IPS-20b (cell line): ENCODE data around the gene CES3.
"Not testable (repeated sequence)": the region's sequence is repeated elsewhere in the genome, so short reads cannot be mapped to it uniquely, and the experiment has no call there.

Source experiments
- H3K27ac ChIP-seq: one replicate; pipeline ENCODE4 v1.5.1; 2013; ENCODE audit warnings: low read length
- H3K27me3 ChIP-seq: 2 replicates; pipeline ENCODE4 v1.6.1; 2013; ENCODE audit warnings: mild to moderate bottlenecking, low read length, inconsistent platforms; ENCODE audit not compliant: insufficient read depth
- H3K36me3 ChIP-seq: 2 replicates; pipeline ENCODE4 v1.6.1; 2013; ENCODE audit warnings: low read depth, mild to moderate bottlenecking, inconsistent platforms, low read length, moderate library complexity; ENCODE audit not compliant: insufficient read depth
- H3K4me1 ChIP-seq: 2 replicates; pipeline ENCODE4 v1.6.1; 2013; ENCODE audit warnings: mild to moderate bottlenecking, control low read depth, inconsistent platforms, low read length, moderate library complexity; ENCODE audit not compliant: insufficient read depth
- H3K4me3 ChIP-seq: 2 replicates; pipeline ENCODE4 v1.5.1; 2013; ENCODE audit warnings: mild to moderate bottlenecking, low read length, inconsistent platforms
- H3K9ac ChIP-seq: 2 replicates; pipeline ENCODE4 v1.6.1; 2013; ENCODE audit warnings: low read depth, mild to moderate bottlenecking, inconsistent platforms, low read length, moderate library complexity
- H3K9me3 ChIP-seq: 2 replicates; pipeline ENCODE4 v1.6.1; 2013; ENCODE audit warnings: mild to moderate bottlenecking, low read depth, low read length, inconsistent platforms; ENCODE audit not compliant: insufficient read depth

The CES3 gene

GRCh38 chr16:66977341-66978113 lies 16.5 kb downstream of the CES3 start:
- H3K27me3 ChIP-seq, result peaks cover 7% of the 10 kb centered on the region; the same call in 1 of the 2 replicates
- H3K4me1 ChIP-seq, result no peaks in the 10 kb centered on the region
- no peaks in the 10 kb centered on the region for H3K9me3 ChIP-seq
- no peak overlapping the region for H3K9ac ChIP-seq
- H3K27ac ChIP-seq, result no peak overlapping the region
- no peaks in the 10 kb centered on the region for H3K36me3 ChIP-seq
- H3K4me3 ChIP-seq, result no peak overlapping the region

GRCh38 chr16:66979011-66979717 lies 18.1 kb downstream of the CES3 start:
- no peak overlapping the region for H3K9ac ChIP-seq
- peaks cover 7% of the 10 kb centered on the region; the same call in 1 of the 2 replicates for H3K27me3 ChIP-seq
- H3K4me1 ChIP-seq, result no peaks in the 10 kb centered on the region
- H3K27ac ChIP-seq, result no peak overlapping the region
- no peaks in the 10 kb centered on the region for H3K36me3 ChIP-seq
- no peak overlapping the region for H3K4me3 ChIP-seq
- H3K9me3 ChIP-seq, result no peaks in the 10 kb centered on the region

- Histone ChIP-seq H3K9me3 (no peaks in the 10 kb centered on the region), H3K36me3 (no peaks in the 10 kb centered on the region)
Observed at GRCh38 chr16:66983033-66983432, 22.0 kb downstream of the CES3 start.

GRCh38 chr16:66984892-66985311 lies 23.8 kb downstream of the CES3 start:
- Histone ChIP-seq H3K27ac (no peak overlapping the region), H3K36me3 (no peaks in the 10 kb centered on the region), H3K9ac (no peak overlapping the region), H3K27me3 (no peaks in the 10 kb centered on the region), H3K4me1 (no peaks in the 10 kb centered on the region), H3K4me3 (no peak overlapping the region), H3K9me3 (no peaks in the 10 kb centered on the region)

More at GRCh38 chr16:66983033-66983432, 22.0 kb downstream of the CES3 start:
- Histone ChIP-seq H3K4me1 (no peaks in the 10 kb centered on the region), H3K9ac (no peak overlapping the region), H3K27ac (no peak overlapping the region), H3K27me3 (peaks cover 4% of the 10 kb centered on the region; the same call in 1 of the 2 replicates), H3K4me3 (no peak overlapping the region)

GRCh38 chr16:66986559-66986958 lies 25.5 kb downstream of the CES3 start:
- H3K4me3 ChIP-seq, result no peak overlapping the region

GRCh38 chr16:66988197-66988788 lies 27.2 kb downstream of the CES3 start, which contains the start of gene CES4A:
Gene CES4A, plus strand, starts transcription at chr16:66988589. Its CDS starts 184 bp downstream, at chr16:66988773.
- no peaks in the 10 kb centered on the region for H3K36me3 ChIP-seq
- H3K4me3 ChIP-seq, result no peak within 1 kb of the TSS
- no peak within 1 kb of the TSS for H3K27ac ChIP-seq
- H3K4me1 ChIP-seq, result no peaks in the 10 kb centered on the region
- no peaks in the 10 kb centered on the region for H3K9me3 ChIP-seq
- H3K27me3 ChIP-seq, result no peaks in the 10 kb centered on the region
- H3K9ac ChIP-seq, result no peak within 1 kb of the TSS

More at GRCh38 chr16:66986559-66986958, 25.5 kb downstream of the CES3 start:
- no peaks in the 10 kb centered on the region for H3K9me3 ChIP-seq
- no peak overlapping the region for H3K9ac ChIP-seq
- no peaks in the 10 kb centered on the region for H3K27me3 ChIP-seq
- H3K36me3 ChIP-seq, result no peaks in the 10 kb centered on the region
- H3K27ac ChIP-seq, result no peak overlapping the region
- H3K4me1 ChIP-seq, result no peaks in the 10 kb centered on the region

GRCh38 chr16:66991545-66992077 lies 30.5 kb downstream of the CES3 start:
- no peaks in the 10 kb centered on the region for H3K27me3 ChIP-seq
- no peaks in the 10 kb centered on the region for H3K9me3 ChIP-seq
- no peak overlapping the region for H3K27ac ChIP-seq
- no peaks in the 10 kb centered on the region for H3K36me3 ChIP-seq
- H3K4me1 ChIP-seq, result no peaks in the 10 kb centered on the region
- H3K4me3 ChIP-seq, result no peak overlapping the region
- H3K9ac ChIP-seq, result no peak overlapping the region

GRCh38 chr16:66993558-66993957 lies 32.5 kb downstream of the CES3 start:
- H3K27me3 ChIP-seq, result peaks cover 12% of the 10 kb centered on the region
- not testable (repeated sequence) for H3K4me1 ChIP-seq, H3K36me3 ChIP-seq, H3K9me3 ChIP-seq, H3K4me3 ChIP-seq, H3K27ac ChIP-seq, H3K9ac ChIP-seq

GRCh38 chr16:66996324-66996982 lies 35.4 kb downstream of the CES3 start:
- no peaks in the 10 kb centered on the region for H3K36me3 ChIP-seq
- no peak overlapping the region for H3K4me3 ChIP-seq
- H3K27ac ChIP-seq, result no peak overlapping the region
- H3K4me1 ChIP-seq, result no peaks in the 10 kb centered on the region
- H3K27me3 ChIP-seq, result peaks cover 40% of the 10 kb centered on the region
- no peaks in the 10 kb centered on the region for H3K9me3 ChIP-seq
- H3K9ac ChIP-seq, result no peak overlapping the region

GRCh38 chr16:66996983-66997358 lies 35.9 kb downstream of the CES3 start:
- no peak overlapping the region for H3K9ac ChIP-seq
- no peak overlapping the region for H3K27ac ChIP-seq
- H3K36me3 ChIP-seq, result no peaks in the 10 kb centered on the region
- H3K4me3 ChIP-seq, result no peak overlapping the region
- no peaks in the 10 kb centered on the region for H3K9me3 ChIP-seq
- peaks cover 45% of the 10 kb centered on the region for H3K27me3 ChIP-seq
- H3K4me1 ChIP-seq, result no peaks in the 10 kb centered on the region
